Fibroblast of lung (primary cell): ENCODE data around the gene ARMC5. TPM values are rescaled to one million over a fixed set of nuclear protein-coding genes. Genes with fewer than 3 reads are reported as not detected.

Experiments
- DNase-seq, 2 donors: peaks; one replicate each; pipeline versions ENCODE4 v3.0.0 to v3.0.0-alpha.2; 2010; ENCODE audit warnings: low read depth in 2 of 2
- H2AFZ ChIP-seq: 2 replicates; pipeline ENCODE4 v1.5.1; 2012; ENCODE audit warnings: low read length, control low read depth, inconsistent platforms
- H3K27ac ChIP-seq: 2 replicates; pipeline ENCODE4 v1.5.1; 2011; ENCODE audit warnings: low read length, control low read depth; ENCODE audit not compliant: insufficient read depth
- H3K27me3 ChIP-seq: 2 replicates; pipeline ENCODE4 v1.5.1; 2011; ENCODE audit warnings: mild to moderate bottlenecking, low read length; ENCODE audit not compliant: control insufficient read depth, insufficient read depth
- H3K36me3 ChIP-seq: 2 replicates; pipeline ENCODE4 v1.5.1; 2011; ENCODE audit warnings: low read length; ENCODE audit not compliant: control insufficient read depth, insufficient read depth
- H3K4me1 ChIP-seq: 2 replicates; pipeline ENCODE4 v1.5.1; 2011; ENCODE audit warnings: low read length; ENCODE audit not compliant: control insufficient read depth, insufficient read depth; ENCODE audit errors: extremely low read depth
- H3K4me2 ChIP-seq: 2 replicates; pipeline ENCODE4 v1.5.1; 2011; ENCODE audit warnings: low read length, control low read depth; ENCODE audit not compliant: insufficient read depth; ENCODE audit errors: extremely low read depth
- H3K4me3 ChIP-seq, 4 experiments: fragments of 200-600 bp in 1 of 4; sonication (generic) in 1 of 4; replicated peaks in 1 of 4; 2 replicates each; pipeline ENCODE4 v1.5.1; 2011 to 2016; ENCODE audit warnings: low read length in 4 of 4, low read depth in 3 of 4, mild to moderate bottlenecking in 3 of 4, control low read depth in 2 of 4, inconsistent platforms in 1 of 4, mixed read lengths in 1 of 4; ENCODE audit not compliant: insufficient read depth in 1 of 4; ENCODE audit errors: control extremely low read depth in 1 of 4
- H3K79me2 ChIP-seq: 2 replicates; pipeline ENCODE4 v1.5.1; 2012; ENCODE audit warnings: mild to moderate bottlenecking, low read length, inconsistent platforms; ENCODE audit not compliant: control insufficient read depth, insufficient read depth
- H3K9ac ChIP-seq: 2 replicates; pipeline ENCODE4 v1.5.1; 2011; ENCODE audit warnings: mild to moderate bottlenecking, low read length, control low read depth; ENCODE audit not compliant: insufficient read depth
- H3K9me3 ChIP-seq: 2 replicates; pipeline ENCODE4 v1.5.1; 2012; ENCODE audit warnings: low read depth, low read length; ENCODE audit not compliant: control insufficient read depth, insufficient read depth
- H4K20me1 ChIP-seq: 2 replicates; pipeline ENCODE4 v1.5.1; 2011; ENCODE audit warnings: low read length; ENCODE audit not compliant: control insufficient read depth, insufficient read depth; ENCODE audit errors: extremely low read depth
- EZH2 ChIP-seq: IDR thresholded peaks from 2 replicates; pipeline ENCODE4 v1.5.1; 2012; ENCODE audit warnings: low read length, control low read depth, mild to moderate bottlenecking; ENCODE audit errors: missing control alignments
- polyA plus RNA-seq, 2 donors: library from polyadenylated mRNA; depleted of rRNA in 1 of 2; stranded (reverse) in 1 of 2; unstranded in 1 of 2; fragments of >200 nt; gene quantifications; 2 replicates each; pipeline ENCODE4 v1.2.1, GENCODE V29; 2011 to 2012; ENCODE audit warnings: missing spikeins in 1 of 2
- total RNA-seq: library from RNA; depleted of rRNA; stranded (reverse); fragments of >200 nt; gene quantifications from 2 replicates; pipeline ENCODE4 v1.2.1, GENCODE V29; 2014
- TF ChIP-seq, protein P1 (sequence below), 2 donors: IDR thresholded peaks in 1 of 2; conservative IDR thresholded peaks in 1 of 2; 1 replicate in 1 of 2; 2 replicates in 1 of 2; pipeline ENCODE4 v1.5.1; 2011 to 2012; ENCODE audit warnings: low read length in 2 of 2, control low read depth in 1 of 2, inconsistent platforms in 1 of 2, low read depth in 1 of 2, mild to moderate bottlenecking in 1 of 2

The ARMC5 gene
- total and polyA plus RNA-seq, 2 donors (not counting 1 experiment from before 2014, with no cell fraction given), result 1.7 to 5.6 TPM

- peaks cover 35% of the 10 kb centered on the region for H3K36me3 ChIP-seq
- peak; percentile 91 to 94 for DNase-seq
- H2AFZ ChIP-seq, result no peak overlapping the region
- H3K4me1 ChIP-seq, result peaks cover 16% of the 10 kb centered on the region
- peak overlapping the region; percentile 75 for H3K4me2 ChIP-seq
- H3K79me2 ChIP-seq, result peaks cover 15% of the 10 kb centered on the region
- no peaks in the 10 kb centered on the region for H4K20me1 ChIP-seq
- H3K27me3 ChIP-seq, result no peaks in the 10 kb centered on the region
- peak overlapping the region; percentile 93 for H3K9ac ChIP-seq
- peak overlapping the region; percentile 69 to 89 (median 80) for H3K4me3 ChIP-seq
- TF ChIP-seq, protein P1, sequence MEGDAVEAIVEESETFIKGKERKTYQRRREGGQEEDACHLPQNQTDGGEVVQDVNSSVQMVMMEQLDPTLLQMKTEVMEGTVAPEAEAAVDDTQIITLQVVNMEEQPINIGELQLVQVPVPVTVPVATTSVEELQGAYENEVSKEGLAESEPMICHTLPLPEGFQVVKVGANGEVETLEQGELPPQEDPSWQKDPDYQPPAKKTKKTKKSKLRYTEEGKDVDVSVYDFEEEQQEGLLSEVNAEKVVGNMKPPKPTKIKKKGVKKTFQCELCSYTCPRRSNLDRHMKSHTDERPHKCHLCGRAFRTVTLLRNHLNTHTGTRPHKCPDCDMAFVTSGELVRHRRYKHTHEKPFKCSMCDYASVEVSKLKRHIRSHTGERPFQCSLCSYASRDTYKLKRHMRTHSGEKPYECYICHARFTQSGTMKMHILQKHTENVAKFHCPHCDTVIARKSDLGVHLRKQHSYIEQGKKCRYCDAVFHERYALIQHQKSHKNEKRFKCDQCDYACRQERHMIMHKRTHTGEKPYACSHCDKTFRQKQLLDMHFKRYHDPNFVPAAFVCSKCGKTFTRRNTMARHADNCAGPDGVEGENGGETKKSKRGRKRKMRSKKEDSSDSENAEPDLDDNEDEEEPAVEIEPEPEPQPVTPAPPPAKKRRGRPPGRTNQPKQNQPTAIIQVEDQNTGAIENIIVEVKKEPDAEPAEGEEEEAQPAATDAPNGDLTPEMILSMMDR (conservative IDR thresholded peaks at IDR 0.05 in 1 of 2, IDR thresholded peaks at IDR 0.05 in 1 of 2; ENCODE audit: low read depth in 1 of 2, low read length in 2 of 2), result peak; percentile 76 to 77
- TF ChIP-seq EZH2, result no peak
- peak overlapping the region; percentile 95 for H3K27ac ChIP-seq
- no peaks in the 10 kb centered on the region for H3K9me3 ChIP-seq
Observed at GRCh38 chr16:31472709-31473203, 13.5 kb downstream of the ARMC5 start.

GRCh38 chr16:31473264-31473984, 14.1 kb downstream of the ARMC5 start:
- DNase-seq, result no peak
- Histone ChIP-seq H3K27ac (peak overlapping the region; percentile 68), H3K27me3 (no peaks in the 10 kb centered on the region), H3K4me3 (peak overlapping the region in 3 of 4 experiments; percentile 4 to 25 (median 21)), H3K4me1 (peaks cover 16% of the 10 kb centered on the region), H3K9me3 (no peaks in the 10 kb centered on the region), H3K9ac (no peak overlapping the region), H3K79me2 (peaks cover 15% of the 10 kb centered on the region), H4K20me1 (no peaks in the 10 kb centered on the region), H2AFZ (no peak overlapping the region), H3K36me3 (peaks cover 40% of the 10 kb centered on the region), H3K4me2 (peak overlapping the region; percentile 75)
- no peak for TF ChIP-seq EZH2
- TF ChIP-seq, protein P1 (conservative IDR thresholded peaks at IDR 0.05 in 1 of 2, IDR thresholded peaks at IDR 0.05 in 1 of 2; ENCODE audit: low read depth in 1 of 2, low read length in 2 of 2), result no peak

DNA sequence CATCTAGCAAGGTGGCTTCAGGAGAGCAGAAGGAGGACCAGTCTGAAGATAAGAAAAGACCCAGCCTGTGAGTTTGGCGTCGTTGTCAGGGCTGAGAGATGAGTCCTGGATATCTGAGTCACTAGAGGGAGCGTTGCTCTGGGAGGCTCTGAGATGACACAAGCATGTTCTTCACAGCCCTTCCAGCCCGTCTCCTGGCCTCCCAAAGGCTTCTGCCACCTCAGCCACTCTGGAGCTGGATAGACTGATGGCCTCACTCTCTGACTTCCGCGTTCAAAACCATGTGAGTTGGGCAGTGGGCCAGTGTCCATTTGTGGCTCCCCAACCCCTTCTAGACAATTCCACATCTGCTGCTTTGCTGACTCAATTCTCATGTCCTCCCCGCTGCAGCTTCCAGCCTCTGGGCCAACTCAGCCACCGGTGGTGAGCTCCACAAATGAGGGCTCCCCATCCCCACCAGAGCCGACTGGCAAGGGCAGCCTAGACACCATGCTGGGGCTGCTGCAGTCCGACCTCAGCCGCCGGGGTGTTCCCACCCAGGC, 14.9 kb downstream of the ARMC5 start:
- Histone ChIP-seq H3K36me3 (peaks cover 45% of the 10 kb centered on the region), H3K9ac (no peak overlapping the region), H2AFZ (no peak overlapping the region), H3K4me1 (peaks cover 16% of the 10 kb centered on the region), H3K4me3 (no peak overlapping the region), H3K27me3 (no peaks in the 10 kb centered on the region), H3K4me2 (no peak overlapping the region), H3K79me2 (peaks cover 15% of the 10 kb centered on the region), H4K20me1 (no peaks in the 10 kb centered on the region), H3K9me3 (no peaks in the 10 kb centered on the region), H3K27ac (peak overlapping the region; percentile 68)
- TF ChIP-seq EZH2, result no peak
- DNase-seq, result peak; percentile 90 to 95
